Loucy (cell line): ENCODE measurements around the gene F2RL3.

Experiments
- H2AFZ ChIP-seq: fragments of 200-600 bp; sonication (generic); 2 replicates; pipeline ENCODE4 v1.6.0; 2016; ENCODE audit warnings: antibody characterized with exemption, mild to moderate bottlenecking, low read length, moderate library complexity
- H3F3A ChIP-seq: fragments of 200-600 bp; 2 replicates; pipeline ENCODE4 v1.6.0; 2016; ENCODE audit warnings: antibody characterized with exemption, low read depth, mild to moderate bottlenecking
- H3K27me3 ChIP-seq: fragments of 200-600 bp; sonication (generic); 2 replicates; pipeline ENCODE4 v1.6.1; 2014; ENCODE audit warnings: low read length, mild to moderate bottlenecking; ENCODE audit not compliant: insufficient read depth, poor library complexity, severe bottlenecking
- H3K36me3 ChIP-seq: fragments of 200-600 bp; sonication (generic); 2 replicates; pipeline ENCODE4 v1.6.1; 2016; ENCODE audit warnings: low read length; ENCODE audit not compliant: insufficient read depth
- H3K4me1 ChIP-seq: fragments of 200-600 bp; sonication (generic); 2 replicates; pipeline ENCODE4 v1.5.1; 2014; ENCODE audit warnings: low read length, mild to moderate bottlenecking; ENCODE audit not compliant: insufficient read depth, poor library complexity, severe bottlenecking
- H3K4me2 ChIP-seq: fragments of 200-600 bp; sonication (generic); 2 replicates; pipeline ENCODE4 v1.6.0; 2014; ENCODE audit warnings: antibody characterized with exemption, low read length, low read depth, mild to moderate bottlenecking; ENCODE audit not compliant: poor library complexity, severe bottlenecking
- H3K4me3 ChIP-seq: fragments of 200-600 bp; sonication (generic); 2 replicates; pipeline ENCODE4 v1.5.1; 2014; ENCODE audit warnings: low read length, mild to moderate bottlenecking, mixed read lengths; ENCODE audit not compliant: poor library complexity, severe bottlenecking
- H3K79me2 ChIP-seq: fragments of 200-600 bp; sonication (generic); 2 replicates; pipeline ENCODE4 v1.6.1; 2014; ENCODE audit warnings: low read length; ENCODE audit not compliant: insufficient read depth
- H3K9ac ChIP-seq: fragments of 200-600 bp; sonication (generic); 2 replicates; pipeline ENCODE4 v1.6.0; 2014; ENCODE audit warnings: mild to moderate bottlenecking, low read depth, low read length, moderate library complexity; ENCODE audit not compliant: poor library complexity, severe bottlenecking
- H3K9me2 ChIP-seq: fragments of 200-600 bp; sonication (generic); replicated peaks from 2 replicates; pipeline ENCODE4 v1.6.1; 2016; ENCODE audit warnings: low read depth, low read length, mixed read lengths
- H3K9me3 ChIP-seq: fragments of 200-600 bp; sonication (generic); 2 replicates; pipeline ENCODE4 v1.6.1; 2014; ENCODE audit warnings: mild to moderate bottlenecking, antibody characterized with exemption, low read length, low read depth; ENCODE audit not compliant: insufficient read depth
- H4K20me1 ChIP-seq: fragments of 200-600 bp; sonication (generic); 2 replicates; pipeline ENCODE4 v1.6.0; 2014; ENCODE audit warnings: antibody characterized with exemption, low read length, mild to moderate bottlenecking; ENCODE audit not compliant: insufficient read depth, poor library complexity, severe bottlenecking
- EZH2phosphoT487 ChIP-seq: fragments of 200-600 bp; IDR thresholded peaks from 2 replicates; pipeline ENCODE4 v1.6.1; 2018; ENCODE audit warnings: antibody characterized with exemption, mild to moderate bottlenecking, moderate library complexity, borderline replicate concordance
- TF ChIP-seq, protein P1 (sequence below): fragments of 200-600 bp; sonication (generic); conservative IDR thresholded peaks from 2 replicates; pipeline ENCODE4 v1.5.1; 2014; ENCODE audit warnings: mild to moderate bottlenecking, antibody characterized with exemption, low read length

F2RL3 gene

DNA sequence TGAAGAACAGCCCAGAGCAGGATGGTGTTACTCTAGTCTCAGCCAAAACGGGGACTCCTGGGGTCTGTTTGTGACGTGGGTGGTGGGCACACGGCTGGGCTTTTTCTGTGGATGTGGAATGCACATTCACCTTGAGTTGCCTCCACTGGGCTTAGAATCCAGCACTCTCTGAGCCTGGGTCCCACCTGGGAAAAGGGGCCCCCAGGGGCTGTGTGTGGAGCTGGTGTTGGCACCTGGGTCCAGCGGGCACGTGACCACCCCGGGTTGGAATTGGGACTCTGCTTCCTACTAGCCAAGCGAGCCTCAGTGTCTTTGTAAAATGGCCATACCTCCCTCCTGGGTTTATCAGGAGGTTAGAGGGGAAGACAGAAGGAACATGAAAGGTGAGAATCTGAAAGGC lies 29.2 kb upstream of the F2RL3 start:
- Histone ChIP-seq H3K79me2 (no peaks in the 10 kb centered on the region), H3K9me3 (no peaks in the 10 kb centered on the region), H4K20me1 (no peaks in the 10 kb centered on the region), H3K9me2 (no peaks in the 10 kb centered on the region), H2AFZ (no peak overlapping the region), H3F3A (no peaks in the 10 kb centered on the region), H3K4me2 (no peak overlapping the region), H3K4me1 (peaks cover 4% of the 10 kb centered on the region), H3K27me3 (no peaks in the 10 kb centered on the region), H3K9ac (no peak overlapping the region), H3K4me3 (no peak overlapping the region), H3K36me3 (peaks cover 16% of the 10 kb centered on the region; the same call in 1 of the 2 replicates)
- TF ChIP-seq, protein P1, sequence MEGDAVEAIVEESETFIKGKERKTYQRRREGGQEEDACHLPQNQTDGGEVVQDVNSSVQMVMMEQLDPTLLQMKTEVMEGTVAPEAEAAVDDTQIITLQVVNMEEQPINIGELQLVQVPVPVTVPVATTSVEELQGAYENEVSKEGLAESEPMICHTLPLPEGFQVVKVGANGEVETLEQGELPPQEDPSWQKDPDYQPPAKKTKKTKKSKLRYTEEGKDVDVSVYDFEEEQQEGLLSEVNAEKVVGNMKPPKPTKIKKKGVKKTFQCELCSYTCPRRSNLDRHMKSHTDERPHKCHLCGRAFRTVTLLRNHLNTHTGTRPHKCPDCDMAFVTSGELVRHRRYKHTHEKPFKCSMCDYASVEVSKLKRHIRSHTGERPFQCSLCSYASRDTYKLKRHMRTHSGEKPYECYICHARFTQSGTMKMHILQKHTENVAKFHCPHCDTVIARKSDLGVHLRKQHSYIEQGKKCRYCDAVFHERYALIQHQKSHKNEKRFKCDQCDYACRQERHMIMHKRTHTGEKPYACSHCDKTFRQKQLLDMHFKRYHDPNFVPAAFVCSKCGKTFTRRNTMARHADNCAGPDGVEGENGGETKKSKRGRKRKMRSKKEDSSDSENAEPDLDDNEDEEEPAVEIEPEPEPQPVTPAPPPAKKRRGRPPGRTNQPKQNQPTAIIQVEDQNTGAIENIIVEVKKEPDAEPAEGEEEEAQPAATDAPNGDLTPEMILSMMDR = no peak
- no peak for TF ChIP-seq EZH2phosphoT487

DNA sequence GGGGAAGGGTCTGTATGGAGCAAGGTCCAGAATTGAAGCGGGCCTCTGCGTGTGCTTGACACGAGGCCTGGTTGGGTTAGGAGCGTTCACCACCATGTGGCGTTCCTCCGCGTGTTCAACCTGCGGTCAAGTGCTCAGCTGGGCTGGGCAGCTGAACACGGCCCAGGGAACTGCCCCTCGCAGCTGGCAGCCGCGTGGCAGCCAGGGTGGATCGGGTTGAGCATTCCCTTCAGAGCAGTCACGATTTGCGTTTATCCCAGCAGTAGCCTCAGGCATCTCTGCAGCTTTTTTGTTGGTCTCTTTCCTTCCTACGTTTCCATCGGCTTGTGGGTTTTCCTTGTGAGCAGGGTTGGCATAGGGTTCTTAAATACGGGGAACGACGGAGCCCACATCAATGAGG lies 28.7 kb upstream of the F2RL3 start:
- H3K36me3 ChIP-seq = peaks cover 12% of the 10 kb centered on the region; the same call in 1 of the 2 replicates
- no peaks in the 10 kb centered on the region for H3K79me2 ChIP-seq
- H4K20me1 ChIP-seq = no peaks in the 10 kb centered on the region
- no peaks in the 10 kb centered on the region for H3K9me2 ChIP-seq
- H3K27me3 ChIP-seq = no peaks in the 10 kb centered on the region
- H2AFZ ChIP-seq = no peak overlapping the region
- no peak overlapping the region for H3K4me2 ChIP-seq
- H3K4me1 ChIP-seq = peaks cover 4% of the 10 kb centered on the region
- no peaks in the 10 kb centered on the region for H3K9me3 ChIP-seq
- H3F3A ChIP-seq = no peaks in the 10 kb centered on the region
- no peak overlapping the region for H3K9ac ChIP-seq
- TF ChIP-seq, protein P1 = no peak
- no peak for TF ChIP-seq EZH2phosphoT487
- no peak overlapping the region for H3K4me3 ChIP-seq

DNA sequence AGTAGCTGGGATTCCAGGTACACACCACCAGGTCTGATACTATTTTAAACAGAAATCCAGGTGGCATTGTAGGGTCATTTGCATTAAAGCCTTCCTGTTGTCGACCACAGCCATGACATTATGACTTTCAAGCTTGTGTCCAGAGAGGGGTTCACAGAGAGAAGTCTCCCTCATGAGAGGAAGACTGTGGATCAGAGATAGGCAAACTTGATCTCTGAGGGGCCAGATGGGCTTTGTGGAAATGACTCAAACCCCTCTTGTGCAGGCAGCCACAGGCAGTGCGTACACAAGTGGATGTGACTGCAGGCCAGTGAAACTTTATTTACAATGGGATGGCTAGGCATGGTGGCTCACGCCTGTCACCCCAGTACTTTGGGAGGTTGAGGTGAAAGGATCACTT lies 27.8 kb upstream of the F2RL3 start:
- no peak overlapping the region for H3K9ac ChIP-seq
- H3F3A ChIP-seq = no peaks in the 10 kb centered on the region
- H3K9me3 ChIP-seq = no peaks in the 10 kb centered on the region
- H3K27me3 ChIP-seq = no peaks in the 10 kb centered on the region
- no peaks in the 10 kb centered on the region for H3K79me2 ChIP-seq
- TF ChIP-seq EZH2phosphoT487 = no peak
- TF ChIP-seq, protein P1 = no peak
- H4K20me1 ChIP-seq = no peaks in the 10 kb centered on the region
- H3K4me3 ChIP-seq = no peak overlapping the region
- no peaks in the 10 kb centered on the region for H3K9me2 ChIP-seq
- H3K4me2 ChIP-seq = no peak overlapping the region
- H3K4me1 ChIP-seq = peaks cover 4% of the 10 kb centered on the region
- no peak overlapping the region for H2AFZ ChIP-seq
- H3K36me3 ChIP-seq = peaks cover 17% of the 10 kb centered on the region; the same call in 1 of the 2 replicates
